ENCODE results near the gene CPT1B. TPM values are rescaled to one million over a fixed set of nuclear protein-coding genes. Genes with fewer than 3 reads are reported as not detected.
"Not testable (repeated sequence)": the region's sequence is repeated elsewhere in the genome, so short reads cannot be mapped to it uniquely, and the experiment has no call there.

Gene CPT1B
- total RNA-seq, 4 donors from 2014 or later: 34.2 to 111 (median 37.6) TPM

GRCh38 chr22:50535113-50535512, 43.1 kb downstream of the CPT1B start:
- in situ Hi-C loops (cut with MboI; ENCODE audit: low pct_ligation_motif_present in 1 of 4, low pct_unique_long_range_greater_than_20kb in 1 of 4, low sequenced_read_pairs in 3 of 4): no loop called here
- H3K27ac ChIP-seq: peak overlapping the region in 1 of 4 donors; percentile 16
- WGBS, 2 donors (ENCODE audit: low coverage in 1 of 2): 81% methylated on average over 8 of the region's 8 CpGs; no CpG with 5 or more reads in 1 of the 2 donors
- TF ChIP-seq POLR2A (IDR thresholded peaks at IDR 0.05) (no peak), CTCF (IDR thresholded peaks at IDR 0.05) (no peak)
- H3K9me3 ChIP-seq: no peaks in the 10 kb centered on the region
- no peak for DNase-seq
- H3K4me1 ChIP-seq: peaks cover 22 to 60% (median 42%) of the 10 kb centered on the region in 4 donors
- no peaks in the 10 kb centered on the region for H3K36me3 ChIP-seq
- intact Hi-C loops (cut with DNase I; ENCODE audit: low total_unique reads): no loop called here
- no peak overlapping the region for H3K4me3 ChIP-seq
- peaks cover 13% of the 10 kb centered on the region for H3K27me3 ChIP-seq

GRCh38 chr22:50533856-50534711, 44.1 kb downstream of the CPT1B start:
- H3K9me3 ChIP-seq; intact Hi-C loops (cut with DNase I; ENCODE audit: low total_unique reads); H3K36me3 ChIP-seq; H3K4me3 ChIP-seq; in situ Hi-C loops (cut with MboI; ENCODE audit: low pct_ligation_motif_present in 1 of 4, low pct_unique_long_range_greater_than_20kb in 1 of 4, low sequenced_read_pairs in 3 of 4): not testable (repeated sequence)
- 57 to 58% methylated on average over 11 to 21 of the region's 21 CpGs for WGBS, 2 donors (ENCODE audit: low coverage in 1 of 2)
- H3K27me3 ChIP-seq: peaks cover 13% of the 10 kb centered on the region
- peak; percentile 43 for DNase-seq
- peak overlapping the region; percentile 20 to 94 (median 74) for H3K27ac ChIP-seq
- peak in 1 of 3 donors; percentile 45 for TF ChIP-seq POLR2AphosphoS5 (IDR thresholded peaks at IDR 0.05)
- H3K4me1 ChIP-seq: peaks cover 15 to 58% (median 37%) of the 10 kb centered on the region in 4 donors

GRCh38 chr22:50532824-50533796, 45.1 kb downstream of the CPT1B start:
- intact Hi-C loops (cut with DNase I; ENCODE audit: low total_unique reads) (no loop called here), in situ Hi-C loops (cut with MboI; ENCODE audit: low pct_ligation_motif_present in 1 of 4, low pct_unique_long_range_greater_than_20kb in 1 of 4, low sequenced_read_pairs in 3 of 4) (no loop called here)
- Histone ChIP-seq H3K4me3 (no peak overlapping the region), H3K27me3 (peaks cover 13% of the 10 kb centered on the region), H3K9me3 (no peaks in the 10 kb centered on the region), H3K36me3 (no peaks in the 10 kb centered on the region), H3K4me1 (peaks cover 6 to 56% (median 29%) of the 10 kb centered on the region in 4 donors), H3K27ac (peak overlapping the region; percentile 94 to 99 (median 96))
- WGBS, 2 donors (ENCODE audit: low coverage in 1 of 2): 68 to 72% methylated on average over 12 to 19 of the region's 19 CpGs
- no peak for DNase-seq
- TF ChIP-seq EP300 (IDR thresholded peaks at IDR 0.05; ENCODE audit: low read depth) (no peak), POLR2AphosphoS5 (IDR thresholded peaks at IDR 0.05) (no peak), POLR2A (IDR thresholded peaks at IDR 0.05) (no peak), CTCF (IDR thresholded peaks at IDR 0.05) (no peak)

- peak overlapping the region; percentile 94 to 99 (median 96) for H3K27ac ChIP-seq
- TF ChIP-seq EP300 (IDR thresholded peaks at IDR 0.05; ENCODE audit: low read depth): no peak
- peak in 2 of 3 donors; percentile 2 to 75 for TF ChIP-seq POLR2AphosphoS5 (IDR thresholded peaks at IDR 0.05)
- peak; percentile 40 for TF ChIP-seq POLR2A (IDR thresholded peaks at IDR 0.05)
- no peaks in the 10 kb centered on the region for H3K36me3 ChIP-seq
- intact Hi-C loops (cut with DNase I; ENCODE audit: low total_unique reads): no loop called here
- H3K4me3 ChIP-seq: peak overlapping the region; percentile 42 to 60 (median 53)
- in situ Hi-C loops (cut with MboI; ENCODE audit: low pct_ligation_motif_present in 1 of 4, low pct_unique_long_range_greater_than_20kb in 1 of 4, low sequenced_read_pairs in 3 of 4): no loop called here
- WGBS, 2 donors (ENCODE audit: low coverage in 1 of 2): 3% methylated on average over 56 of the region's 56 CpGs; no CpG with 5 or more reads in 1 of the 2 donors
- DNase-seq: peak; percentile 84
- H3K27me3 ChIP-seq: peaks cover 13% of the 10 kb centered on the region
- no peaks in the 10 kb centered on the region for H3K9me3 ChIP-seq
- peaks cover 6 to 56% (median 29%) of the 10 kb centered on the region in 4 donors for H3K4me1 ChIP-seq
Measured at GRCh38 chr22:50531962-50532674, 46.1 kb downstream of the CPT1B start.
